Measurements from ENCODE around the gene GLYATL2. TPM values are rescaled to one million over a fixed set of nuclear protein-coding genes. Genes with fewer than 3 reads are reported as not detected.

GLYATL2 gene
- total RNA-seq, 1 experiment from 2014 or later, result not detected

GRCh38 chr11:58788355-58789023 is 56.0 kb downstream of the GLYATL2 start:
- no peaks in the 10 kb centered on the region for H3K9me3 ChIP-seq (ENCODE audit: control insufficient read depth in 1 of 2, insufficient read depth in 1 of 2, low read depth in 1 of 2, low read length in 2 of 2)
- ATAC-seq (peak; percentile 98), DNase-seq (ENCODE audit: low read depth, low spot score) (peak; percentile 34)
- H3K9me2 ChIP-seq (ENCODE audit: insufficient read depth), result no peaks in the 10 kb centered on the region
- no TSS peak for BruUV-seq (replicated peaks)
- no peaks in the 10 kb centered on the region for H3K79me2 ChIP-seq (ENCODE audit: insufficient read depth, low read length)
- no peak overlapping the region for H3K4me3 ChIP-seq (replicated peaks in 1 of 2; ENCODE audit: low read depth in 1 of 2, low read length in 2 of 2)
- H3K27me3 ChIP-seq (ENCODE audit: insufficient read depth, low read length), result no peaks in the 10 kb centered on the region
- no peak overlapping the region for H3K9ac ChIP-seq (ENCODE audit: low read length)
- peak overlapping the region; percentile 15; the same call in 1 of the 2 replicates for H3K4me2 ChIP-seq (ENCODE audit: low read length)
- TF ChIP-seq ELF1 (IDR thresholded peaks at IDR 0.05; ENCODE audit: borderline replicate concordance, low read depth), result no peak
- peak; percentile 75 to 95 (median 88); a peak in 5 of 6 replicates for TF ChIP-seq CTCF (IDR thresholded peaks at IDR 0.05 in 2 of 3, conservative IDR thresholded peaks at IDR 0.05 in 1 of 3; ENCODE audit: borderline replicate concordance in 1 of 3, insufficient read depth in 1 of 3, low read depth in 2 of 3, low read length in 2 of 3)
- TF ChIP-seq EGR1 (IDR thresholded peaks at IDR 0.05; ENCODE audit: low read depth), result no peak
- no peak for TF ChIP-seq FOSL1 (IDR thresholded peaks at IDR 0.05; ENCODE audit: low read depth)
- TF ChIP-seq RAD21 (IDR thresholded peaks at IDR 0.05; ENCODE audit: low read depth), result peak; percentile 91
- TF ChIP-seq SRF (IDR thresholded peaks at IDR 0.05; ENCODE audit: low read depth), result no peak
- no peak overlapping the region for H2AFZ ChIP-seq (ENCODE audit: low read depth, low read length, poor library complexity, severe bottlenecking)
- intact Hi-C loops (cut with micrococcal nuclease), result loop anchor here (1.0 to 5.0 kb wide), 4 partner anchors 113 to 349 kb away; no protein-coding TSS in a partner anchor
- ChIA-PET CTCF (interaction anchor here (0.6 to 1.9 kb wide), 16 partner anchors 8 to 368 kb away, joined by 3 to 9 read pairs (median 4); no protein-coding TSS in a partner anchor), RAD21 (ENCODE audit: low non-redundant PET in 1 of 2, low total read pairs in 2 of 2, uncharacterized antibody in 2 of 2, unreplicated experiment in 2 of 2) (interaction anchor here in 1 of 2 experiments (0.6 to 1.1 kb wide), 2 partner anchors 147 to 159 kb away, joined by 3 read pairs; no protein-coding TSS in a partner anchor), POLR2A (no interaction called here)
- no peaks in the 10 kb centered on the region for H4K20me1 ChIP-seq (ENCODE audit: insufficient read depth)
- no peaks in the 10 kb centered on the region for H3K36me3 ChIP-seq (ENCODE audit: control insufficient read depth in 1 of 2, insufficient read depth in 2 of 2, low read length in 2 of 2)
- peaks cover 0 to 10% of the 10 kb centered on the region in 2 experiments; a peak in 1 of 4 replicates for H3K4me1 ChIP-seq (ENCODE audit: control insufficient read depth in 1 of 2, insufficient read depth in 2 of 2, low read length in 2 of 2)
- H3K27ac ChIP-seq (ENCODE audit: low read depth, low read length), result no peak overlapping the region

DNA sequence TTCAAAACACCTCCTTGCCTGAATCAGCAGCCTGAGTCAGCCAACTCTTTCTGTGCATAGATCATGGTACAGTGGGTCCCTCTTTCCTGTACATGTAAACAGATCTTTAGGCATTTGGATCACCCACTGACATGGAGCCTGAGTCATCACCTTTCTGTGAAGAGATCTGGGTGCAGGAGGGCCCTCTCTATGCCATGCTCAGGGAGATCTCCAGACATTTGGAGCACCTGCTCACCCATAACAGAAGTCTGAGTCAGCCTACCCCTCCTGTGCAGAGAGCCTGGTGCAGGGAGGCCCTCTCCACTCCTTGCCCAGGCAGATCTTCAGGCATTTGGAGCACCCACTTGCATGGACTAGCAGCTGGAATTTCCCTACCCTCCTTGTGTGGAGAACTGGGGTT is 56.6 kb downstream of the GLYATL2 start:
- H3K27ac ChIP-seq (ENCODE audit: low read depth, low read length), result no peak overlapping the region
- H3K79me2 ChIP-seq (ENCODE audit: insufficient read depth, low read length), result no peaks in the 10 kb centered on the region
- no peak for TF ChIP-seq ZBTB33 (IDR thresholded peaks at IDR 0.05; ENCODE audit: extremely low read depth, insufficient replicate concordance, low read length)
- TF ChIP-seq ZFX (IDR thresholded peaks at IDR 0.05), result no peak
- TF ChIP-seq MAX (IDR thresholded peaks at IDR 0.05), result no peak
- TF ChIP-seq, protein P1, sequence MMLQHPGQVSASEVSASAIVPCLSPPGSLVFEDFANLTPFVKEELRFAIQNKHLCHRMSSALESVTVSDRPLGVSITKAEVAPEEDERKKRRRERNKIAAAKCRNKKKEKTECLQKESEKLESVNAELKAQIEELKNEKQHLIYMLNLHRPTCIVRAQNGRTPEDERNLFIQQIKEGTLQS (IDR thresholded peaks at IDR 0.05), result no peak
- TF ChIP-seq JUND (IDR thresholded peaks at IDR 0.05), result no peak
- TF ChIP-seq SIN3A (IDR thresholded peaks at IDR 0.05; ENCODE audit: low read depth), result no peak
- TF ChIP-seq SP1 (IDR thresholded peaks at IDR 0.05; ENCODE audit: low read depth), result no peak
- ChIA-PET CTCF (interaction anchor here (0.7 to 1.9 kb wide), 13 partner anchors 9 to 369 kb away, joined by 3 to 9 read pairs (median 3); no protein-coding TSS in a partner anchor), POLR2A (no interaction called here), RAD21 (ENCODE audit: low non-redundant PET in 1 of 2, low total read pairs in 2 of 2, uncharacterized antibody in 2 of 2, unreplicated experiment in 2 of 2) (no interaction called here)
- H4K20me1 ChIP-seq (ENCODE audit: insufficient read depth), result no peaks in the 10 kb centered on the region
- ATAC-seq (peak; percentile 36), DNase-seq (ENCODE audit: low read depth, low spot score) (no peak)
- no peak overlapping the region for H2AFZ ChIP-seq (ENCODE audit: low read depth, low read length, poor library complexity, severe bottlenecking)
- peaks cover 0 to 10% of the 10 kb centered on the region in 2 experiments; a peak in 1 of 4 replicates for H3K4me1 ChIP-seq (ENCODE audit: control insufficient read depth in 1 of 2, insufficient read depth in 2 of 2, low read length in 2 of 2)
- no peaks in the 10 kb centered on the region for H3K9me3 ChIP-seq (ENCODE audit: control insufficient read depth in 1 of 2, insufficient read depth in 1 of 2, low read depth in 1 of 2, low read length in 2 of 2)
- H3K9ac ChIP-seq (ENCODE audit: low read length), result no peak overlapping the region
- intact Hi-C loops (cut with micrococcal nuclease), result loop anchor here (1.0 to 5.0 kb wide), 4 partner anchors 113 to 349 kb away; no protein-coding TSS in a partner anchor
- H3K4me2 ChIP-seq (ENCODE audit: low read length), result no peak overlapping the region
- H3K9me2 ChIP-seq (ENCODE audit: insufficient read depth), result no peaks in the 10 kb centered on the region
- H3K4me3 ChIP-seq (replicated peaks in 1 of 2; ENCODE audit: low read depth in 1 of 2, low read length in 2 of 2), result no peak overlapping the region
- no peaks in the 10 kb centered on the region for H3K27me3 ChIP-seq (ENCODE audit: insufficient read depth, low read length)
- no TSS peak for BruUV-seq (replicated peaks)
- H3K36me3 ChIP-seq (ENCODE audit: control insufficient read depth in 1 of 2, insufficient read depth in 2 of 2, low read length in 2 of 2), result no peaks in the 10 kb centered on the region
